A549 treated with GW870086 at 1 μM for 4 hours (cell line): Measurements from ENCODE around the gene JMJD8. TPM values are rescaled to one million over a fixed set of nuclear protein-coding genes. Genes with fewer than 3 reads are reported as not detected.

ENCODE experiments used
- total RNA-seq: library from RNA; stranded (reverse); fragments of 200-300 nt; extraction: Qiagen RNA extraction; gene quantifications from 5 replicates; pipeline ENCODE4 v1.2.3, GENCODE V29; 2022; ENCODE audit warnings: low read depth

Gene JMJD8
- total RNA-seq, 1 experiment from 2014 or later, result 78.7 TPM

Other genes with a start within 250 kb of the JMJD8 start
- 44.2 to 76.6 TPM (median 71.4 TPM) in 5 replicates for gene CAPN15, start 156.6 kb downstream of the JMJD8 start, total RNA-seq
- 0.13 to 0.22 TPM (median 0.17 TPM) in 4 of 5 replicates, not detected in the other for gene PRR35, start 123.9 kb downstream of the JMJD8 start, total RNA-seq
- gene NHLRC4, start 117.3 kb downstream of the JMJD8 start, total RNA-seq, result 0.15 to 0.51 TPM (median 0.29 TPM) in 5 replicates
- gene PIGQ, start 114.4 kb downstream of the JMJD8 start, total RNA-seq, result 33.1 to 39.4 TPM (median 38.6 TPM) in 5 replicates
- gene RAB40C, start 94.3 kb downstream of the JMJD8 start, total RNA-seq, result 12.8 to 19.7 TPM (median 16.9 TPM) in 5 replicates
- gene WFIKKN1, start 53.3 kb downstream of the JMJD8 start, total RNA-seq, result 0.06 to 0.19 TPM (median 0.14 TPM) in 5 replicates
- gene METTL26, start 48.0 kb downstream of the JMJD8 start, total RNA-seq, result 90.6 to 140 TPM (median 135 TPM) in 5 replicates
- 22.6 to 48.4 TPM (median 39.2 TPM) in 5 replicates for gene MCRIP2, start 42.5 kb downstream of the JMJD8 start, total RNA-seq
- 17.6 to 28.0 TPM (median 27.2 TPM) in 5 replicates for gene WDR90, start 35.0 kb downstream of the JMJD8 start, total RNA-seq
- 64.2 to 101 TPM (median 94.6 TPM) in 5 replicates for gene RHOT2, start 16.2 kb downstream of the JMJD8 start, total RNA-seq
- gene RHBDL1, start 8.7 kb downstream of the JMJD8 start, total RNA-seq, result 0.56 to 1.4 TPM (median 1.3 TPM) in 5 replicates
- gene STUB1, start 3.9 kb downstream of the JMJD8 start, total RNA-seq, result 86.9 to 131 TPM (median 117 TPM) in 5 replicates
- 4.2 to 6.3 TPM (median 5.8 TPM) in 5 replicates for gene WDR24, start 6.1 kb upstream of the JMJD8 start, total RNA-seq
- gene FBXL16, start 21.5 kb upstream of the JMJD8 start, total RNA-seq, result 5.4 to 11.7 TPM (median 7.4 TPM) in 5 replicates
- gene METRN, start 30.8 kb upstream of the JMJD8 start, total RNA-seq, result 82.0 to 226 TPM (median 208 TPM) in 5 replicates
- 35.3 to 65.1 TPM (median 57.7 TPM) in 5 replicates for gene ANTKMT, start 36.8 kb upstream of the JMJD8 start, total RNA-seq
- gene CCDC78, start 42.1 kb upstream of the JMJD8 start, total RNA-seq, result 4.2 to 7.7 TPM (median 5.6 TPM) in 5 replicates
- 15.2 to 20.6 TPM (median 18.0 TPM) in 5 replicates for gene HAGHL, start 42.8 kb upstream of the JMJD8 start, total RNA-seq
- 20.2 to 27.9 TPM (median 25.3 TPM) in 5 replicates for gene CIAO3, start 56.7 kb upstream of the JMJD8 start, total RNA-seq
- 2.1 to 4.3 TPM (median 3.2 TPM) in 5 replicates for gene MSLN, start 76.4 kb upstream of the JMJD8 start, total RNA-seq
- 38.8 to 57.7 TPM (median 50.0 TPM) in 5 replicates for gene RPUSD1, start 104.0 kb upstream of the JMJD8 start, total RNA-seq
- gene CHTF18, start 104.3 kb upstream of the JMJD8 start, total RNA-seq, result 14.8 to 28.8 TPM (median 24.9 TPM) in 5 replicates
- gene GNG13, start 116.4 kb upstream of the JMJD8 start, total RNA-seq, result not detected in 5 replicates